Mucosa of rectum (tissue), 2 donors: ENCODE measurements around the gene TMEM247.

Experiments
- H3K27ac ChIP-seq, 2 donors: one replicate each; pipeline ENCODE4 v1.7.0; 2013; ENCODE audit warnings: inconsistent platforms in 2 of 2, low read depth in 2 of 2, low read length in 2 of 2
- H3K27me3 ChIP-seq, 2 donors: one replicate each; pipeline ENCODE4 v1.7.0; 2013; ENCODE audit warnings: low read length in 2 of 2; ENCODE audit not compliant: control insufficient read depth in 2 of 2, insufficient read depth in 2 of 2
- H3K36me3 ChIP-seq, 2 donors: one replicate each; pipeline ENCODE4 v1.7.0; 2013; ENCODE audit warnings: low read length in 2 of 2; ENCODE audit not compliant: control insufficient read depth in 2 of 2, insufficient read depth in 2 of 2
- H3K4me1 ChIP-seq, 2 donors: one replicate each; pipeline ENCODE4 v1.7.0; 2013; ENCODE audit warnings: low read length in 2 of 2, mild to moderate bottlenecking in 1 of 2; ENCODE audit not compliant: control insufficient read depth in 2 of 2, insufficient read depth in 2 of 2
- H3K4me3 ChIP-seq, 2 donors: one replicate each; pipeline ENCODE4 v1.7.0; 2013; ENCODE audit warnings: low read length in 2 of 2
- H3K9ac ChIP-seq, 2 donors: one replicate each; pipeline ENCODE4 v1.7.0; 2013; ENCODE audit warnings: low read length in 2 of 2, low read depth in 1 of 2, mild to moderate bottlenecking in 1 of 2
- H3K9me3 ChIP-seq, 2 donors: one replicate each; pipeline ENCODE4 v1.7.0; 2013; ENCODE audit warnings: low read length in 2 of 2; ENCODE audit not compliant: control insufficient read depth in 2 of 2
- donor health status: healthy.
- donor health status: Normal muscosa, but diverticular disease.

Gene TMEM247

DNA sequence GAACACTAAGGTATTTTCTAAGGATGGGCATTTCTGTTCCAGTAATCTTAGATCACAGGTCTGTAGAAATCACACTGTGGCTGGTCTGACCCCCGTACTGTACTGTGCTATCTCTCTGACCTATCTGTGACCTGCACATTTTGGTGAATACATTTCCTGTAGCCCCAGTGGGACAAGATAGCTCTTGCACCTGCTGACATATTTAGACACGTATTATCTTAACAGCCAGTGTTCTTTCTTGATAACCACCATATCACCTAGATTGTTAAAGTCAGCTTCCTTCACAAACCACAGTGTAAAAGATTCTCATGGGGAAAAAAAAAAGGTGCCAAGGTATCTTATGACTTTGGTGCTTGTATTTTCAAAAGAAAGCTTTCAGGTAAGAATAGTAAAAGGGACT is 39.8 kb upstream of the TMEM247 start:
- no peak overlapping the region for H3K27ac ChIP-seq
- H3K4me3 ChIP-seq, result no peak overlapping the region
- no peaks in the 10 kb centered on the region for H3K36me3 ChIP-seq
- no peaks in the 10 kb centered on the region for H3K27me3 ChIP-seq
- no peaks in the 10 kb centered on the region for H3K4me1 ChIP-seq
- H3K9me3 ChIP-seq, result no peaks in the 10 kb centered on the region
- no peak overlapping the region for H3K9ac ChIP-seq

DNA sequence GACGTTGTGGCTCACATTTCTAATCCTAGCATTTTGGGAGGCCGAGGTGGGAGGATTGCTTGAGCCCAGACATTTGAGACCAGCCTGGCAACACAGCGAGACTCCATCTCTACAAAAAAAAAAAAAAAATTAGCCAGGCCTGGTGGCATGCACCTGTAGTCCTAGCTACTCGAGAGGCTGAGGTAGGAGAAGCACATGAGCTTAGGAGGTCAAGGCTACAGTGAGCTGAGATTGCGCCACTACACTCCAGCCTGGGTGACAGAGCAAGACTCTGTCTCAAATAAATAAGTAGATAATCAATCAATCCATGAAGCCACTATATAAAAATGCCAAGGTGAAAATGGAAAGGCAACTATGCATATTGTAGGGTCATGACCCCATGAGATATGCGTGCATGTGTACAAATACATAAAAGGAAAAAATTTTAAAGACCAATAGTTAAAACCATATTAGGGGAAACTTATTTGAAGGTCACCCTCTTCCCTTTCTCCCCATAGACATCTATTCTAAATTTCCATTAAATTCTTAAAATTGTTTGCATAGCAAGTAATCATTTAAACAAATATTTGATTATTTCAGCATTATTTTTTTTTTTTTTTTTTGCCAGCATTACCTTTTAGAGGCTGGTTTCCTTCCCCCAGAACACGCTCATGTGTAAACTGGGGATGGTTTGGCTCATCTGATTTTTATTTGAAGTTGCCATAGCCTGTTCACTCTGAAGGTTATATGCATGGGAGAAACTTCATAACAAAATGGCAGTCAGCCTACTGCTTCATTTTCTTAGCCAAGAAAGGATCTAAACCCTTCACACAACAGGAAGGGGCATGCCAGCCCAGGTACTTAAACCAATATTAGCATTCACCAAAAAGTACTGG is 37.3 kb upstream of the TMEM247 start:
- no peaks in the 10 kb centered on the region for H3K9me3 ChIP-seq
- H3K4me3 ChIP-seq, result no peak overlapping the region
- no peak overlapping the region for H3K9ac ChIP-seq
- H3K36me3 ChIP-seq, result no peaks in the 10 kb centered on the region
- no peak overlapping the region for H3K27ac ChIP-seq
- no peaks in the 10 kb centered on the region for H3K27me3 ChIP-seq
- no peaks in the 10 kb centered on the region for H3K4me1 ChIP-seq

- H3K27ac ChIP-seq, result no peak overlapping the region
- H3K4me3 ChIP-seq, result no peak overlapping the region
- no peak overlapping the region for H3K9ac ChIP-seq
- H3K4me1 ChIP-seq, result no peaks in the 10 kb centered on the region
- H3K36me3 ChIP-seq, result no peaks in the 10 kb centered on the region
- H3K9me3 ChIP-seq, result no peaks in the 10 kb centered on the region
- H3K27me3 ChIP-seq, result no peaks in the 10 kb centered on the region
Measured at GRCh38 chr2:46444732-46445131, 34.6 kb upstream of the TMEM247 start.

- no peaks in the 10 kb centered on the region for H3K36me3 ChIP-seq
- H3K9ac ChIP-seq, result no peak overlapping the region
- H3K4me3 ChIP-seq, result no peak overlapping the region
- no peaks in the 10 kb centered on the region for H3K4me1 ChIP-seq
- no peaks in the 10 kb centered on the region for H3K9me3 ChIP-seq
- no peaks in the 10 kb centered on the region for H3K27me3 ChIP-seq
- no peak overlapping the region for H3K27ac ChIP-seq
Measured at GRCh38 chr2:46445556-46445955, 33.8 kb upstream of the TMEM247 start.

DNA sequence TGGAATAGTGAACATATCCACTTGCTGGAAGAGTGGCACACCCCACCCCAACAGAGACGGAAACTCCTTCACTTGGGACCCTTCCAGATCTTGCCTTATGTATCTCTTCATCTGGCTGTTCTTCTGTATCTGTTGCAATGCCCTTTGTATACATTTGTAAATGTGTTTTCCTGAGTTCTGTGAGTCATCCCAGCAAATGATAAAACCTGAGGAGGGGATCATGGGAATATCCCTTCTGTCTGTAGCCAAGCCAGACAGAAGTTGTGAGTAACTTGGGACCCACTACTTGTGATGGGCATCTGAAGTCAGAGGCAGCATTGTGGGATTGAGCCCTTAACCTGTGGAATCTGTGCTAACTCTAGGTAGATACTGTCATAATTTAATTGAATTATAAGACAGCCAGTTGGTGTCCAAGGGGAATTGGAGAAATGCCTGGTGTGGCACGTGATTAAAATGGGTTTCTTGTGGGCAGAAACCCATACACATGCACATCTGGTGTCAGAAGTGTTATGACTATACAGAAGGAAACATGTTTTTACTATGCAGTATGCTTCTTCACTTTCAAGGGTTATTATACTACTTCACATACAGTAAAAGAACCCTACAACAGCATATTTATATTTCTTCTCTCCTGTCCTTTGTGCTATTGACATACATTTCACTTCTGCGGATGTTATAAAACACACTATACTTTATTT is 32.3 kb upstream of the TMEM247 start:
- Histone ChIP-seq H3K9me3 (no peaks in the 10 kb centered on the region), H3K36me3 (no peaks in the 10 kb centered on the region), H3K9ac (no peak overlapping the region), H3K4me1 (no peaks in the 10 kb centered on the region), H3K27ac (no peak overlapping the region), H3K4me3 (no peak overlapping the region), H3K27me3 (no peaks in the 10 kb centered on the region)

DNA sequence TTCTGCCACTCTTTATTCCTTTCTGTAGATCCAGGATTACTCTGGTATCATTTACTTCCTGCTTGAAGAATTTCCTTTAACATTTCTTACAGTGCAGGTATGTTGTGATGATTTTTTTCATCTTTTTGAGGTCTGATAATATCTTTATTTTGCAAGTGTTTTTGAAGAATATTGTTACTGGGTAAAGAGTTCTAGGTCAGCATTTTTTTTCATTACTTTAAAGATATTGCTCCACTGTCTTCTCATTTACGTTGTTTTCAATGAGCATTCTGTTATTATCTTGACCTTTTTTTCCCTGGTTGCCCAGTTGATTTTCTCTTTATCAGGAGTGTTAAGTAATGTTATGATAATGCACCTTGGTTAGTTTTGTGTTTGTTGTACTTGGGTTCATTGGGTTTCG is 31.7 kb upstream of the TMEM247 start:
- H3K4me1 ChIP-seq, result no peaks in the 10 kb centered on the region
- no peaks in the 10 kb centered on the region for H3K36me3 ChIP-seq
- H3K9me3 ChIP-seq, result no peaks in the 10 kb centered on the region
- no peaks in the 10 kb centered on the region for H3K27me3 ChIP-seq
- no peak overlapping the region for H3K27ac ChIP-seq
- no peak overlapping the region for H3K4me3 ChIP-seq
- no peak overlapping the region for H3K9ac ChIP-seq

GRCh38 chr2:46448111-46448510 is 31.3 kb upstream of the TMEM247 start:
- Histone ChIP-seq H3K27me3 (no peaks in the 10 kb centered on the region), H3K4me1 (no peaks in the 10 kb centered on the region), H3K9me3 (no peaks in the 10 kb centered on the region), H3K9ac (no peak overlapping the region), H3K4me3 (no peak overlapping the region), H3K36me3 (no peaks in the 10 kb centered on the region), H3K27ac (no peak overlapping the region)

DNA sequence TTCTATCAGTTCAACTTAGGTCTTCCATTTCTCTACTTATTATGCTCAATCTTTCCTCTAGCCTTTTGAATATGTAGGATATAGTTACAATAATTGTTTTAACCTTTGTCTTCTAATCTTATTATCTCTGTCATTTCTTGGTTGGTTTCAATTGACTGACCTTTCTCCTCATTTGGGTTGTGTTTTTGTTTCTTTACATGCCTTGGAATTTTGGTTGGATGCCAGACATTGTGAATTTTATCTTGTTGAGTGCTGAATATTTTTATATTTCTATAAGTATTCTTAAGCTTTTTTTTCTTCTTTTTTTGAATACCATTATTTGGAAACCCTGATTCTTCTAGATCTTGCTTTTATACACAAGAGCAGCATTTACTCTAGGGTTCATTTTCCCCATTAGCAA is 30.7 kb upstream of the TMEM247 start:
- no peaks in the 10 kb centered on the region for H3K4me1 ChIP-seq
- no peaks in the 10 kb centered on the region for H3K36me3 ChIP-seq
- H3K27ac ChIP-seq, result no peak overlapping the region
- H3K9me3 ChIP-seq, result no peaks in the 10 kb centered on the region
- no peaks in the 10 kb centered on the region for H3K27me3 ChIP-seq
- H3K4me3 ChIP-seq, result no peak overlapping the region
- H3K9ac ChIP-seq, result no peak overlapping the region

GRCh38 chr2:46449700-46450099 is 29.7 kb upstream of the TMEM247 start:
- no peaks in the 10 kb centered on the region for H3K4me1 ChIP-seq
- no peaks in the 10 kb centered on the region for H3K27me3 ChIP-seq

DNA sequence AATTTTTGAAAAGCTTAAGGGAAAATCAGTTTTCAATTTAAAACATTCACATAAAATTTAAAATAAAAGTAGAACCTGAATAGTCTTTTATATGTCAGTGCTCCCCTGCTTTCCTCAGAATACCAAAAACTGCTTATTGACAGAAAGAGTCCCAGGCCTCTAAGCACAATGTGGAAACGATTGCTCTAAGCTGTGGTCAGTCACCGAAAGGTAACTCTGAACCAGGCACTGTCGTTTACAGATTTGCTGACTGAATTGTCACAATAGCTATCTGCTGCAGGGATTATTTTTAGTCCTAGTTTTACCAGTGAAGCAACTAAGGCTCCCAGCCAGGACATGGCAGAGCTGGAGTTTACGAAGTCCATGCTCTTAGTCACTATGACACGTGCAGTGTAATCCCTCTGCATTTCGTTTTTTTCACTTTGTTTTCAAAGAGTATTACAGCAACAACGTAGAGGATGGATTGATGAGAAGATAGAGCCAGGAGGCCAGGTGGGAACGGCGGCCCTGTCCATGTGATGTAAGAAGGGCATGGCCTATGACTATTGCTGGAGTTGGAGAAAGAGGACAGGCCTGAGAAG is 28.1 kb upstream of the TMEM247 start:
- Histone ChIP-seq H3K27me3 (no peaks in the 10 kb centered on the region), H3K4me1 (no peaks in the 10 kb centered on the region), H3K4me3 (no peak overlapping the region), H3K9ac (no peak overlapping the region), H3K27ac (no peak overlapping the region), H3K9me3 (no peaks in the 10 kb centered on the region), H3K36me3 (no peaks in the 10 kb centered on the region)

More at GRCh38 chr2:46449700-46450099, 29.7 kb upstream of the TMEM247 start:
- Histone ChIP-seq H3K36me3 (no peaks in the 10 kb centered on the region), H3K27ac (no peak overlapping the region), H3K4me3 (no peak overlapping the region), H3K9me3 (no peaks in the 10 kb centered on the region), H3K9ac (no peak overlapping the region)
